Uterus (tissue), 2 donors: Measurements from ENCODE around the gene PDE4D.
"Not testable (repeated sequence)": the region's sequence is repeated elsewhere in the genome, so short reads cannot be mapped to it uniquely, and the experiment has no call there.

Experiments used
- CTCF ChIP-seq, 4 experiments: fragments of 200-600 bp in 2 of 4; fragments of 450-650 bp in 2 of 4; sonication (generic) in 2 of 4; IDR thresholded peaks; one replicate each; pipeline ENCODE4 v1.5.1; 2016 to 2019; ENCODE audit warnings: antibody characterized with exemption in 4 of 4, mild to moderate bottlenecking in 2 of 4, moderate library complexity in 1 of 4
- POLR2A ChIP-seq, 2 donors: fragments of 450-650 bp; IDR thresholded peaks; one replicate each; pipeline ENCODE4 v1.6.1; 2016; ENCODE audit warnings: antibody characterized with exemption in 2 of 2, mild to moderate bottlenecking in 1 of 2, moderate library complexity in 1 of 2

- TF ChIP-seq CTCF, POLR2A (IDR thresholded peaks at IDR 0.05): not testable (repeated sequence)
Observed at GRCh38 chr5:59308685-59309084, 584.8 kb downstream of the PDE4D start.
